Left renal cortex interstitium (tissue), 4 donors: ENCODE results near the gene IFITM2. TPM values are rescaled to one million over a fixed set of nuclear protein-coding genes. Genes with fewer than 3 reads are reported as not detected.

Experiments used
- DNase-seq, 4 donors: peaks; one replicate each; pipeline ENCODE4 v3.0.0-alpha.2; 2013; ENCODE audit warnings: low read depth in 4 of 4, low spot score in 2 of 4, missing footprints in 1 of 4
- polyA plus RNA-seq, 4 donors: library from polyadenylated mRNA; unstranded; fragments of 120-200 nt; gene quantifications; one replicate each; pipeline ENCODE4 v1.2.1, GENCODE V29; 2013; ENCODE audit not compliant: insufficient read length in 4 of 4

IFITM2 gene
- polyA plus RNA-seq, 4 donors: 162 to 301 (median 211) TPM

- DNase-seq: no peak
Observed at GRCh38 chr11:291281-292210, 16.1 kb upstream of the IFITM2 start.

DNA sequence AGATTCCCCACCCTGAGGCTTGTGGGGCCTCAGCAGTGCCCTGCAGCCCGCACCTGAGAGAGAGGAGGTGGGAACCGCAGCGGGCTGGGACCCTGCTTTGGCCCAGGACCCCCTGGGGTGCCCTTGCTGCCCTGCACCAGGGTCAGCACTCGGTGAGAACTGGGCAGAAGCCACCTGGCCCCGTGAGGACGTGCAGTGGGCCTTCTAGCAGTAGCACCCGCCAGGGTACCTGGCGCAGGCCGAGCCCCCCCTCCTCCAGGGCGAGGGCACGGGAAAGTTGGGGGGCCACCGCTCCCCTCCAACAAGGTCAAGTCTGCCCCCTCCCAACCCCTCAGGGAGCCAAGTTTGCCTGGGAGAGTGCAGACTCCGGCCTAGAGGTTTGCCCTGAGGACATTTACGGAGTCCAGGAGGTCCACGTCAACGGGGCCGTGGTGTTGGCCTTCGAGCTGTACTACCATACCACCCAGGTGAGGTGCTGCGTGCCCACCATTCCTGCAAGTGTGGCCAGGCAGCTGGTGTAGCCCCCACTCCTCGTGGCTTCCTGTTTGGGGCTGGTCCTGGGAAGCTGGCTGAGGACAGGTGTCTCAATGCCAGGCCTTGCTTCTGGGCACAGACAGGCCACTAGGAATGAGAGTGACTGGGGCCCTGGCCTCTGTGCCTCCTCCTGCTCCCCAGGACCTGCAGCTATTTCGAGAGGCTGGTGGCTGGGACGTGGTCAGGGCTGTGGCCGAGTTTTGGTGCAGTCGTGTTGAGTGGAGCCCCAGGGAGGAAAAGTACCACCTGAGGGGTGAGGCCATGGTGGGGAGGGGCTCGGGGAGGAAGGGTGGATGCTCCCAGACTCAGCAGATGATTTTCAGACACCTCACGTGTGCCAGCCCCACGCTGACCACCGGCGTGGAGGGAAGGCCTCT, 15.2 kb upstream of the IFITM2 start:
- DNase-seq: no peak

- no peak for DNase-seq
Observed at GRCh38 chr11:293271-293851, 14.3 kb upstream of the IFITM2 start.

- no peak for DNase-seq
Observed at GRCh38 chr11:293852-294661, 13.6 kb upstream of the IFITM2 start.

DNA sequence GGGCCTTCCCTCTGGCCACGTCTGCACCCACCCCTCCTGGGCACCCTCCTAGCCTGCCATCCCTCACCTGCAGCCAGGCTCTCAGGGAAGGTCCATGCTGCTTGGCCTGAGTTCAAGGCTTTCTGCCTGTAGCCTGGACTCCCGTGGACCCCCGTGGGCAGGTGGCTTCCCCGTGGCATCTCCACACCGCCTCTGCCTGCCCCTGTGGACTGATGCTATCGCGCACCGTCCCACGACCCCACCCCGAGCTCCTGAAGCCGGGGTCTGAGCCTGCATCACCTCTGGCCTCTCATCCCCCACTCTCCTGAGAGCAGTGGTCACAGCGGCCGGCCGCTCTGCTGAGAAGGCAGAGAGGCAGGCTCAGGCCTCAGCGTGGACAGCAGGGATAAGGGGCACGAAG, 12.8 kb upstream of the IFITM2 start:
- no peak for DNase-seq

GRCh38 chr11:295351-296170, 12.1 kb upstream of the IFITM2 start:
- no peak for DNase-seq

DNA sequence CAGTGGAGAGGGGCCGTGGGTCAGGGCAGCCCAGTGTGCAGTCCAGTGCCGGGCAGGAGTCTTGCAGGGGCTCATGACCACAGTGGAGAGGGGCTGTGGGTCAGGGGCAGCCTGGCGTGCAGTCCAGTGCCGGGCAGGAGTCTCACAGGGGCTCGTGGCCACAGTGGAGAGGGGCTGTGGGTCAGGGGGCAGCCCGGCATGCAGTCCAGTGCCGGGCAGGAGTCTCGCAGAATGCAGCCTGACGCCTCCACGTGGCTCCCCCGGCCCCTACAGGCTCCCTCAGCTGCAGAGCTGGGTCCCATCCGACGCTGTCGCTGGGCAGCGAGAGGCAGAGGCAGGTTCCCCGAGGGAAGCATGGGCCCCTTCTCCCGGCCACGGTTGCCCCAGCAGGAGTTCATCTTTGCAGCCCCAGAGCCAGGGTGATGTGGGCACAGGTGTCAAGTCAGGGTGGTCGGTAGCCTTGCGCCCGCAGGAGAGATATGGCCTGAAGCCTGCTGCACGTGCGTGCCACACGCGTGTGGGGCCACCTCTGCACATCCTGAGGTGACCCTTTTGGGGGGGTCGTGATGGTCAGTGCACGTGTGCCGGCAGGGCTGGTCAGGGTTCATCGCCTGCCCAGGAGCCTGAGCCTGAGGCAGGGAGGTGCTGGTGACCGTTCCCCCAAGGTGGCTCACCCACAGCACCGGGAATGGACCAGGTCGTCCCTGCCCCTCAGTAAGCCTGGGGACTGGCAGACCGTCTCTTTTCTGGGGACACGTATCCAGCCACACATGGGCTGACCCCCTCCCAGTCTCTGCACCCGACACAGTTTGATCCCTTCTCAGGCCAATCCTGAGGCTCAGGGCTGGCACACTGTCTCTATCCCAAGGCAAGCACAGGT, 11.2 kb upstream of the IFITM2 start:
- no peak for DNase-seq

DNA sequence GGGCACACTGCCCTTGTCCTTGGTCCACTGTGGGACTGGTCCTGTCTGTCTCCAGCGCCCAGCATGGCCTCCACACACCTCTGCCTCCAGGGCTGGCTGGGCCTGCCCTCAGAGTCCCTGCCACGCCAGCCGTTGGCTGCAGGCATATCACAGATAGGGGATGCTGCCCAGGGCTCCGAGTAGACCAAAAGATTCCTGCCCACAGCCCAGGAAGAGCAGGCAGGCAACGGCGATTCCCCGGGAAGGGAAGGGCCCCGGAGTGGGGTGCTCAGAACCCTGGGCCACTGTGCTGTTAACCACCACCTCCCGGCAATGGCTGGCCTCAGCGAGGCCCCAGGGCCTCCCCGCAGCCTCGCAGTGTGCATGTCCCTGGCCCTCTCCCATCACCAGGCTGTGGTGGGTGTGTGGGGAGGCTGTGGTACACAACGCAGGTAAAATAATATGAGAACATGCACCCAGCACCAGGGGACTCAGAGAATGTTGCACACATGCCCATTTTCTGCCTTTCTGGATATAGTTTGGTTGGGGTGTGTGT, 10.5 kb upstream of the IFITM2 start:
- no peak for DNase-seq

- no peak for DNase-seq
Observed at GRCh38 chr11:297586-298405, 9.8 kb upstream of the IFITM2 start.

DNA sequence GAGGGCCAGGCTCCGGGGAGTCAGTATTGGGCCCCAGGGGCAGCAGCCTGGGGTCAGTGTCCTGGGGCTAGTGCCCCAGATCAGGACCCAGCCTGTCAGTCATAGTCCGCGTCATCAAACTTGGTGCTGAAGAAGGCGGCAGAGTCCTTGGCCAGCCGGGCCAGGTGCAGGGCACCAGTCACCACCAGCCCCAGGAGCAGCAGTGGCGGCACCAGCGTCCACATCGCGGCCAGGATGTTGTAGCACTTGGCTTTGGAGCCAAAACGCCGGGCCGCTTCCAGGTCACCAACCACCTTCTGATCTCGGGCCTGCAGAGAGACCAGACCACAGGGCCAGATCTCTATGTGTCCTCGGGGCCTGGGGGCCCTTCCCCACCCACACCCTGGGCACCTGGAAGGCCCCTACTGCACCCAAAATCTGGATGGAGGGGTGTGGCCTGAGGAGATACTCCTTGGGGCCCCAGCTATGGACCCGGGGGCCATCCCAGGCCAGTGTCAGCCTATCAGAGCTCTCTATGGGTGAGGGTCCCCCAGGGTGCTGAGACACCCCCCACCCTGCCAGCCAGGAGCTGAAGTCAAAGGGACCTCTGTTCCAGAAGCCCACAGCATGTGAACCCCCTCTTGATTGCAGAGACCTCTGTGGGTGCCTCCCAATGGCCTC, 9.1 kb upstream of the IFITM2 start:
- DNase-seq: no peak

GRCh38 chr11:299081-299891, 8.3 kb upstream of the IFITM2 start, which contains the start of gene IFITM5:
Gene IFITM5, minus strand, starts transcription at chr11:299526. Its CDS starts 36 bp downstream, at chr11:299490.
- DNase-seq: no peak

DNA sequence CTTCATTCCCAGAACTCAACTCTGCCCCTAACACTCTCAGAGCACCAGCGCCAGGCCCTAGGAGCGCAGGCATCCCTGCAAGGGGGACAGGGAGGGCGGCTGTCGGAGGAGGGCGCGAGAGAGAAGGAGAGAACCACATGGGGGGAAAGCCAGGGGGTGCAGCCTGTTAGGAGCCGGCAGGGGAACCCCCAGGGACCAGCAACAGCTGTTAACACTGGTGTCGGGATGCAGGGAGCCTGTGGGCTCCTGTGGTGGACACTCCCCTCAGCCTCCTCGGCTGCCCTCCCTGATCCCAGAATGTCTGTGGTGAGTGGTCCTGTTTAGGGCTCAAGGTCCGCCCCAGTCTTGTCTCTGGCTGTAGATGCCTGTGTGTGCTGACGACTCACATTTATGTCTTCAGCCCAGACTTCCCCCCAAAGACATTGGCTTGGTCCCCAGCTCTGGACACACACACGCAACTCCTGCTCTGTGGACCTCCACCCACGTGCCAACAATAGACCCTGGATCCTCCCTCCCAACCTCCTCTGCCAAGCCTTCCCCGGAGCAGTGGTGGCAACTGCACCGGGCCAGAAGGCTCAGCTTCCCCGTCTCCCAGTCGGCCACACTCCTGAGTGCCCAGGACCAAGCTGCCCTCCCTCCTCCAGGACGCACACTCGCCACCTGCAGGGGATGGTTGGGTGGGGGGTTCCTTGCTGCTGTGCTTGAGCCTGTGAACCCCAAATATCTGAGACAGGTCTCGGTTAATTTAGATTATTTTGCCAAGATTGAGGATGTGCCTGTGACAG, 7.5 kb upstream of the IFITM2 start:
- no peak for DNase-seq

GRCh38 chr11:303363-303762, 4.3 kb upstream of the IFITM2 start:
- DNase-seq: no peak

DNA sequence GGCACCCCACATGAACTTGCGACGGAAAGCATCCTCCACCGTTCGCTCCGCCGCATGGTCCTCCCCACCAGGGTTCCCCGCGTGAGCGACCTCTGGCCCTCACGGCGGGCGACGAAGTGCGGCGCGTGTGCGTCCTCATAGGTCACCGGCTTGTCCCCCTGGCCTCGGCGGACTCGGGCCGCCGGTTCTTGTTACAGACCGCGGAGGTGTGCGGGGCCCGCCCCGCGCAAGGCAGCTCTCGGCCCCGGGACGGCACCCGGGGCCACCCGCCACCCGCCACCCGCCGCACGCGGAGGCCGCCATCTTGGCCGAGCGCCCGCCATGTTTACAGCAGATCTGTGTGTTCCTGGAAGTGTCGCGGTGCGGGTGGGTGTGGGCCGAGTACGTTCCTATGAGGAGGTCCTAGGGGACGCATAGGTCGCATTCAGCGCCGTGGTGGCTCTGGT, 3.5 kb upstream of the IFITM2 start:
- DNase-seq: no peak
